ENCODE data around the gene KBTBD4.

- no peak for TF ChIP-seq CTCF (IDR thresholded peaks at IDR 0.05)
- TF ChIP-seq EZH2 (IDR thresholded peaks at IDR 0.05; ENCODE audit: borderline replicate concordance, insufficient read depth, low read depth, low read length, poor library complexity, severe bottlenecking): no peak
These were observed 55.1 kb downstream of the KBTBD4 start for GRCh38 chr11:47523490-47524225.

All from B cell (primary cell).